ENCODE results near the gene LRMDA. TPM values are rescaled to one million over a fixed set of nuclear protein-coding genes. Genes with fewer than 3 reads are reported as not detected.

Gene LRMDA
- total RNA-seq, 4 donors from 2014 or later = 1.4 to 23.1 (median 3.6) TPM

GRCh38 chr10:76382381-76382851 lies 951.0 kb downstream of the LRMDA start:
- no peak for DNase-seq
- H3K4me3 ChIP-seq = no peak overlapping the region
- no peaks in the 10 kb centered on the region for H3K27me3 ChIP-seq
- H3K27ac ChIP-seq = no peak overlapping the region
- no peaks in the 10 kb centered on the region for H3K36me3 ChIP-seq
- H3K4me1 ChIP-seq = no peaks in the 10 kb centered on the region
- TF ChIP-seq POLR2A (IDR thresholded peaks at IDR 0.05) (no peak), CTCF (IDR thresholded peaks at IDR 0.05) (no peak)
- no peaks in the 10 kb centered on the region for H3K9me3 ChIP-seq

- Histone ChIP-seq H3K4me3 (no peak overlapping the region), H3K4me1 (no peaks in the 10 kb centered on the region), H3K36me3 (no peaks in the 10 kb centered on the region), H3K27me3 (no peaks in the 10 kb centered on the region), H3K27ac (no peak overlapping the region), H3K9me3 (no peaks in the 10 kb centered on the region)
- TF ChIP-seq CTCF (IDR thresholded peaks at IDR 0.05) = no peak
- TF ChIP-seq POLR2A (IDR thresholded peaks at IDR 0.05) = no peak
- no peak for DNase-seq
Measured at GRCh38 chr10:76388321-76389023, 957.0 kb downstream of the LRMDA start.

GRCh38 chr10:76393875-76394706 lies 962.7 kb downstream of the LRMDA start:
- Histone ChIP-seq H3K27ac (no peak overlapping the region), H3K4me3 (no peak overlapping the region), H3K4me1 (no peaks in the 10 kb centered on the region), H3K36me3 (no peaks in the 10 kb centered on the region), H3K27me3 (no peaks in the 10 kb centered on the region), H3K9me3 (no peaks in the 10 kb centered on the region)
- DNase-seq = no peak
- TF ChIP-seq CTCF (IDR thresholded peaks at IDR 0.05) = no peak
- no peak for TF ChIP-seq POLR2A (IDR thresholded peaks at IDR 0.05)

GRCh38 chr10:76394707-76395042 lies 963.3 kb downstream of the LRMDA start:
- Histone ChIP-seq H3K27ac (no peak overlapping the region), H3K4me1 (no peaks in the 10 kb centered on the region), H3K36me3 (no peaks in the 10 kb centered on the region), H3K4me3 (no peak overlapping the region), H3K9me3 (no peaks in the 10 kb centered on the region), H3K27me3 (no peaks in the 10 kb centered on the region)
- no peak for DNase-seq
- TF ChIP-seq CTCF (IDR thresholded peaks at IDR 0.05) (no peak), POLR2A (IDR thresholded peaks at IDR 0.05) (no peak)

- no peak for DNase-seq
- Histone ChIP-seq H3K36me3 (no peaks in the 10 kb centered on the region), H3K9me3 (no peaks in the 10 kb centered on the region), H3K4me3 (no peak overlapping the region), H3K27ac (no peak overlapping the region), H3K4me1 (no peaks in the 10 kb centered on the region), H3K27me3 (no peaks in the 10 kb centered on the region)
- TF ChIP-seq POLR2A (IDR thresholded peaks at IDR 0.05) = no peak
- no peak for TF ChIP-seq CTCF (IDR thresholded peaks at IDR 0.05)
Measured at GRCh38 chr10:76395251-76395650, 963.8 kb downstream of the LRMDA start.
